Bronchial epithelial cell (primary cell): ENCODE measurements around the gene DNAJC5. TPM values are rescaled to one million over a fixed set of nuclear protein-coding genes. Genes with fewer than 3 reads are reported as not detected.

Experiments used
- DNase-seq: peaks from one replicate; pipeline ENCODE4 v3.0.0-alpha.2; 2010; ENCODE audit warnings: low read depth
- FAIRE-seq: peaks from 2 replicates; lab custom pipeline; 2011; peaks lifted over from hg19 to GRCh38; lab: Jason Lieb, UNC
- H3K27me3 ChIP-seq: 2 replicates; pipeline ENCODE4 v1.5.1; 2011; ENCODE audit warnings: low read length; ENCODE audit not compliant: control insufficient read depth, insufficient read depth
- H3K36me3 ChIP-seq: 2 replicates; pipeline ENCODE4 v1.5.1; 2011; ENCODE audit warnings: low read length; ENCODE audit not compliant: control insufficient read depth, insufficient read depth
- H3K4me3 ChIP-seq: 2 replicates; pipeline ENCODE4 v1.5.1; 2011; ENCODE audit warnings: mild to moderate bottlenecking, low read depth, low read length, control low read depth
- CTCF ChIP-seq: IDR thresholded peaks from 2 replicates; pipeline ENCODE4 v1.5.1; 2011; ENCODE audit warnings: mild to moderate bottlenecking, moderate library complexity, low read length, control low read depth, inconsistent platforms; ENCODE audit not compliant: insufficient read depth, severe bottlenecking
- total RNA-seq: library from RNA; depleted of rRNA; stranded (reverse); fragments of >200 nt; gene quantifications from 2 replicates; pipeline ENCODE4 v1.2.1, GENCODE V29; 2014

Gene DNAJC5
- total RNA-seq, 1 donor from 2014 or later: 121 TPM

- FAIRE-seq (no peak), DNase-seq (no peak)
- no peak for TF ChIP-seq CTCF
- peaks cover 23% of the 10 kb centered on the region for H3K36me3 ChIP-seq
- H3K27me3 ChIP-seq: no peaks in the 10 kb centered on the region
- no peak overlapping the region for H3K4me3 ChIP-seq
Measured at GRCh38 chr20:63945921-63946920, 51.3 kb downstream of the DNAJC5 start.

- Histone ChIP-seq H3K36me3 (peaks cover 23% of the 10 kb centered on the region), H3K27me3 (no peaks in the 10 kb centered on the region), H3K4me3 (no peak overlapping the region)
- TF ChIP-seq CTCF: no peak
- FAIRE-seq (no peak), DNase-seq (no peak)
Measured at GRCh38 chr20:63946986-63947637, 52.2 kb downstream of the DNAJC5 start.

GRCh38 chr20:63947638-63948456, 52.9 kb downstream of the DNAJC5 start:
- H3K4me3 ChIP-seq: no peak overlapping the region
- no peak for DNase-seq
- TF ChIP-seq CTCF: no peak
- no peaks in the 10 kb centered on the region for H3K27me3 ChIP-seq
- H3K36me3 ChIP-seq: peaks cover 24% of the 10 kb centered on the region
- no peak for FAIRE-seq

- H3K4me3 ChIP-seq: no peak overlapping the region
- no peaks in the 10 kb centered on the region for H3K27me3 ChIP-seq
- FAIRE-seq: no peak
- DNase-seq: no peak
- no peak for TF ChIP-seq CTCF
- peaks cover 3% of the 10 kb centered on the region for H3K36me3 ChIP-seq
Measured at GRCh38 chr20:63950701-63951397, 55.9 kb downstream of the DNAJC5 start.
